HEK293 (cell line): ENCODE data around the gene STX18.

Experiments
- CTCF ChIA-PET: fragments of 350-600 bp; formaldehyde crosslinking; extraction: SDS; loops from one replicate; lab custom pipeline; 2021; ENCODE audit warnings: antibody characterized with exemption; lab: Yijun Ruan, JAX
- POLR2A ChIA-PET: fragments of 300-600 bp; formaldehyde crosslinking; extraction: SDS; loops from one replicate; lab custom pipeline; 2020; ENCODE audit warnings: antibody characterized with exemption, inconsistent platforms; lab: Yijun Ruan, JAX
- H3K27ac ChIP-seq: fragments of 200-500 bp; sonication (Bioruptor generic); 2 replicates; pipeline ENCODE4 v1.5.1; 2014; ENCODE audit warnings: low read depth, low read length, control low read depth, inconsistent platforms; ENCODE audit errors: extremely low read depth
- H3K36me3 ChIP-seq, 2 experiments: fragments of 200-500 bp in 1 of 2; sonication (Bioruptor generic) in 1 of 2; 1 replicate in 1 of 2; 2 replicates in 1 of 2; pipeline ENCODE4 v1.5.1; 2014 to 2017; ENCODE audit warnings: inconsistent platforms in 2 of 2, low read length in 2 of 2; ENCODE audit not compliant: control insufficient read depth in 2 of 2, insufficient read depth in 1 of 2
- H3K4me1 ChIP-seq: fragments of 200-500 bp; sonication (Bioruptor generic); 2 replicates; pipeline ENCODE4 v1.5.1; 2014; ENCODE audit warnings: mild to moderate bottlenecking, low read length, inconsistent platforms; ENCODE audit not compliant: control insufficient read depth, insufficient read depth
- H3K4me3 ChIP-seq: 2 replicates; pipeline ENCODE4 v1.5.1; 2011; ENCODE audit warnings: low read depth, mild to moderate bottlenecking, control low read depth, low read length, moderate library complexity
- H3K9me3 ChIP-seq: fragments of 200-500 bp; sonication (Bioruptor generic); 2 replicates; pipeline ENCODE4 v1.5.1; 2014; ENCODE audit warnings: low read depth, low read length, inconsistent platforms; ENCODE audit not compliant: control insufficient read depth, insufficient read depth
- GLI2 ChIP-seq: fragments of 450-650 bp; formaldehyde crosslinking; IDR thresholded peaks from 2 replicates; pipeline ENCODE4; 2017; ENCODE audit warnings: missing biosample characterization, missing genetic modification characterization, low read depth, borderline replicate concordance
- HOXD13 ChIP-seq: sonication (generic); formaldehyde crosslinking; IDR thresholded peaks from 2 replicates; pipeline ENCODE4 v1.8.0; 2022; ENCODE audit warnings: missing genetic modification reagents, borderline replicate concordance
- KLF16 ChIP-seq: fragments of 450-650 bp; formaldehyde crosslinking; IDR thresholded peaks from 2 replicates; pipeline ENCODE4 v1.5.1; 2017; ENCODE audit warnings: missing biosample characterization, missing genetic modification characterization
- SCRT1 ChIP-seq: fragments of 450-650 bp; formaldehyde crosslinking; IDR thresholded peaks from 2 replicates; pipeline ENCODE4 v1.5.1; 2016; ENCODE audit warnings: missing biosample characterization, missing genetic modification characterization, borderline replicate concordance
- ZBTB8A ChIP-seq: fragments of 450-650 bp; formaldehyde crosslinking; IDR thresholded peaks from 2 replicates; pipeline ENCODE4 v1.5.1; 2016; ENCODE audit warnings: missing biosample characterization, missing genetic modification characterization
- ZNF223 ChIP-seq: fragments of 450-650 bp; formaldehyde crosslinking; IDR thresholded peaks from 2 replicates; pipeline ENCODE4 v1.5.1; 2016; ENCODE audit warnings: missing biosample characterization, missing genetic modification characterization
- ZNF501 ChIP-seq: fragments of 450-650 bp; formaldehyde crosslinking; IDR thresholded peaks from 2 replicates; pipeline ENCODE4 v1.5.1; 2016; ENCODE audit warnings: missing biosample characterization, missing genetic modification characterization
- ZNF510 ChIP-seq: fragments of 450-650 bp; formaldehyde crosslinking; IDR thresholded peaks from 2 replicates; pipeline ENCODE4 v1.5.1; 2018; ENCODE audit warnings: mild to moderate bottlenecking, missing genetic modification characterization, missing biosample characterization; ENCODE audit not compliant: insufficient replicate concordance
- ZNF560 ChIP-seq: fragments of 450-650 bp; formaldehyde crosslinking; IDR thresholded peaks from 2 replicates; pipeline ENCODE4 v1.5.1; 2017; ENCODE audit warnings: missing biosample characterization, missing genetic modification characterization, borderline replicate concordance
- ZNF571 ChIP-seq: fragments of 450-650 bp; formaldehyde crosslinking; IDR thresholded peaks from 2 replicates; pipeline ENCODE4 v1.5.0; 2017; ENCODE audit warnings: missing biosample characterization, missing genetic modification characterization
- ZNF629 ChIP-seq: fragments of 450-650 bp; formaldehyde crosslinking; IDR thresholded peaks from 2 replicates; pipeline ENCODE4 v1.5.1; 2017; ENCODE audit warnings: missing biosample characterization, missing genetic modification characterization
- ZNF670 ChIP-seq: fragments of 450-650 bp; formaldehyde crosslinking; IDR thresholded peaks from 2 replicates; pipeline ENCODE4 v1.5.1; 2016; ENCODE audit warnings: missing biosample characterization, missing genetic modification characterization, low read depth
- TF ChIP-seq, protein P1 (sequence below): fragments of 450-650 bp; formaldehyde crosslinking; IDR thresholded peaks from 2 replicates; pipeline ENCODE4 v1.5.1; 2016; ENCODE audit warnings: missing biosample characterization, missing genetic modification characterization
- TF ChIP-seq, protein P2 (sequence below): fragments of 450-650 bp; formaldehyde crosslinking; IDR thresholded peaks from 2 replicates; pipeline ENCODE4 v1.5.1; 2016; ENCODE audit warnings: missing biosample characterization, missing genetic modification characterization
- TF ChIP-seq, protein P3 (sequence below): fragments of 450-650 bp; formaldehyde crosslinking; IDR thresholded peaks from 2 replicates; pipeline ENCODE4 v1.5.1; 2016; ENCODE audit warnings: missing biosample characterization, missing genetic modification characterization
- TF ChIP-seq, protein P4 (sequence below): fragments of 450-650 bp; formaldehyde crosslinking; IDR thresholded peaks from 2 replicates; pipeline ENCODE4 v1.5.1; 2016; ENCODE audit warnings: missing biosample characterization, missing genetic modification characterization

The STX18 gene

DNA sequence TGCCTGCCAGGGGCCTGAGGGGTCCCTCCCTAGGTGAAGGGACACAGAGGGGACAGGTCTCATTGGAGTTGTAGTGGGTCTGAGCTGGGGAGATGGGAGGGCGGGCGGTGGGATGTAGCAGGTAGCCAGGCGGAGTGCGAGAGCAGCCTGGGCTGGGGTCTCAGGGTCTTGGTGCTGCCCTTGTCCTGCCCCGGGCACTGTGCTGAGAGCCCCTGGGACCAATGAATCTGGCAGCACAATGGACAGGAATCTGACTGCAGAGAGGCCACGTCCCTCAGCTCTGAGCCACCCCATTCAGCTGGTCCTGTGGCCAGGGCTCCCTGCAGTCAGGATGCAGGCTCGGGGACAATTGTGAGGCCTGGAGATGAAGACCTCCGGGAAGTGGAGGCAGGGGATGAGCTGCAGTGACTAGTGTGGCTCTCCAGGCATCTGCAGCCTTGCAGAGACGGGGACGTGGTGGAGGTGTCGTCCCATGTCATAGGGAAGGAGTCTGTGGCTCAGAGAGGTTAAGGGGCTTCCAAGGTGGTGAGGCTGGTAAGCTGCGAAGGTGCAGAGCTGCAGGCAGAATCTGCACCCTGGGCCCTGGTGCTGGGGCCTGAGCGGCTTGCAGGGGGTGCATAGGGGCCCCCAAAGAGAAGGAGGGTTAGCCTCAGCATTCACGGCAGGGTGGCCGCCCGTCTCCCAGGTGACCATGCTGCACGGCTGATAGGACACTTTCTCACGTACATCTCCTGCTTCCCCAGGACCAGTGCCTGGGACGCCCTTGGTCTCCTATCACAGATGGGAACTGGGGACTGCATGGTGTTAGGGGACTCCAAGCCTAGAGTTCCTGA lies 134.3 kb downstream of the STX18 start (continued):
- TF ChIP-seq ZBTB8A (tag by site-specific recombination) (no peak), HOXD13 (CRISPR knock-in tag) (no peak), ZNF510 (tag by site-specific recombination) (no peak), ZNF501 (tag by site-specific recombination) (no peak), ZNF571 (tag by site-specific recombination) (no peak)
- TF ChIP-seq, protein P1, sequence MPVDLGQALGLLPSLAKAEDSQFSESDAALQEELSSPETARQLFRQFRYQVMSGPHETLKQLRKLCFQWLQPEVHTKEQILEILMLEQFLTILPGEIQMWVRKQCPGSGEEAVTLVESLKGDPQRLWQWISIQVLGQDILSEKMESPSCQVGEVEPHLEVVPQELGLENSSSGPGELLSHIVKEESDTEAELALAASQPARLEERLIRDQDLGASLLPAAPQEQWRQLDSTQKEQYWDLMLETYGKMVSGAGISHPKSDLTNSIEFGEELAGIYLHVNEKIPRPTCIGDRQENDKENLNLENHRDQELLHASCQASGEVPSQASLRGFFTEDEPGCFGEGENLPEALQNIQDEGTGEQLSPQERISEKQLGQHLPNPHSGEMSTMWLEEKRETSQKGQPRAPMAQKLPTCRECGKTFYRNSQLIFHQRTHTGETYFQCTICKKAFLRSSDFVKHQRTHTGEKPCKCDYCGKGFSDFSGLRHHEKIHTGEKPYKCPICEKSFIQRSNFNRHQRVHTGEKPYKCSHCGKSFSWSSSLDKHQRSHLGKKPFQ (tag by site-specific recombination), result no peak

DNA sequence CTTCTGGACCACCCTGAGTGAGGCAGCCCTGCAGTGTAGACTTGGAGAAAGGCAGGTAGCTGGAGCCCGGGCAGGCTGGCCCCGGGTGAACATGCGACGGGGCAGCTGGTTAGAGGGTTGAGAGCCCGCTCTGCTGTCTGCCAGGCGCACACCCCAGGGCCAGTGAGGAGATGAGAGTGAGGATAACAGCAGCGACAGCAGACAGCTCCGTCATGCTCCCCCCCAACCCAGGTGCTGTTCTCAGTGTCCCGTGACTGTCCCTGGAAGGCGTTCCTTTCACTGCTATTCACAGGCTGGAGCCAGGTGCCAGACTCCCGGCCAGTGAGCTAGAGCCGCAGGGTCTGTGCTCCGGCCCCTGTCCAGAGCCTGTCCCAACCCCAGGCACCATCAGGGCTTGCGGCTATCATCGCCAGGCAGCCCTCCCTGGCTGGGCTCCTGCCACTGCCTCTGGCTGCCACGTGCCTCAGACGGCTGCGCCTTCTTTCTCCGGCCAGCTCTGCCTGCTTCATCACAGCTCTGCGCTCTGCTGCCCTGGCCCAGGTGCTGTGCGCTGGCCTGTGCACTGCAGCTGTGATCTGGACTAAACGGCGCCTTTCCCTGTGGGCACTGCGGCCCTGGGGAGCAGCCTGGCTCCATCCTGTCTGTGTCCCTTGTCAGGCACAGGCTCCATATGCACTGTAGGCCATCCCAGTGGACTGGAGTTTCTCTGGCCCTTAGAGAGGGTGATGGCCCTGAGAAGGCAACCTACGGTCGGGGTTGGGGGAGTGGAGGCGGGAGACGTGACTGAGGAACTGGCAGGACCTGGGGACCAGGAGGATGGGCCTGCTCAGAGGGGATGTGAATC lies 135.2 kb downstream of the STX18 start:
- CTCF ChIA-PET, result no interaction called here
- TF ChIP-seq ZNF223 (tag by site-specific recombination) (no peak), ZNF629 (tag by site-specific recombination) (no peak), GLI2 (tag by site-specific recombination) (no peak), SCRT1 (tag by site-specific recombination) (no peak), ZNF670 (tag by site-specific recombination) (no peak), KLF16 (tag by site-specific recombination) (no peak), ZNF560 (tag by site-specific recombination) (no peak)
- TF ChIP-seq, protein P2, sequence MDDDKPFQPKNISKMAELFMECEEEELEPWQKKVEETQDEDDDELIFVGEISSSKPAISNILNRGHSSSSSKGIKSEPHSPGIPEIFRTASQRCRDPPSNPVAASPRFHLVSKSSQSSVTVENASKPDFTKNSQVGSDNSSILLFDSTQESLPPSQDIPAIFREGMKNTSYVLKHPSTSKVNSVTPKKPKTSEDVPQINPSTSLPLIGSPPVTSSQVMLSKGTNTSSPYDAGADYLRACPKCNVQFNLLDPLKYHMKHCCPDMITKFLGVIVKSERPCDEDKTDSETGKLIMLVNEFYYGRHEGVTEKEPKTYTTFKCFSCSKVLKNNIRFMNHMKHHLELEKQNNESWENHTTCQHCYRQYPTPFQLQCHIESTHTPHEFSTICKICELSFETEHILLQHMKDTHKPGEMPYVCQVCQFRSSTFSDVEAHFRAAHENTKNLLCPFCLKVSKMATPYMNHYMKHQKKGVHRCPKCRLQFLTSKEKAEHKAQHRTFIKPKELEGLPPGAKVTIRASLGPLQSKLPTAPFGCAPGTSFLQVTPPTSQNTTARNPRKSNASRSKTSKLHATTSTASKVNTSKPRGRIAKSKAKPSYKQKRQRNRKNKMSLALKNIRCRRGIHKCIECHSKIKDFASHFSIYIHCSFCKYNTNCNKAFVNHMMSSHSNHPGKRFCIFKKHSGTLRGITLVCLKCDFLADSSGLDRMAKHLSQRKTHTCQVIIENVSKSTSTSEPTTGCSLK, result no peak
- TF ChIP-seq, protein P3, sequence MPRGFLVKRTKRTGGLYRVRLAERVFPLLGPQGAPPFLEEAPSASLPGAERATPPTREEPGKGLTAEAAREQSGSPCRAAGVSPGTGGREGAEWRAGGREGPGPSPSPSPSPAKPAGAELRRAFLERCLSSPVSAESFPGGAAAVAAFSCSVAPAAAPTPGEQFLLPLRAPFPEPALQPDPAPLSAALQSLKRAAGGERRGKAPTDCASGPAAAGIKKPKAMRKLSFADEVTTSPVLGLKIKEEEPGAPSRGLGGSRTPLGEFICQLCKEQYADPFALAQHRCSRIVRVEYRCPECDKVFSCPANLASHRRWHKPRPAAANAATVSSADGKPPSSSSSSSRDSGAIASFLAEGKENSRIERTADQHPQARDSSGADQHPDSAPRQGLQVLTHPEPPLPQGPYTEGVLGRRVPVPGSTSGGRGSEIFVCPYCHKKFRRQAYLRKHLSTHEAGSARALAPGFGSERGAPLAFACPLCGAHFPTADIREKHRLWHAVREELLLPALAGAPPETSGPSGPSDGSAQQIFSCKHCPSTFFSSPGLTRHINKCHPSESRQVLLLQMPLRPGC (tag by site-specific recombination), result no peak
- TF ChIP-seq, protein P4, sequence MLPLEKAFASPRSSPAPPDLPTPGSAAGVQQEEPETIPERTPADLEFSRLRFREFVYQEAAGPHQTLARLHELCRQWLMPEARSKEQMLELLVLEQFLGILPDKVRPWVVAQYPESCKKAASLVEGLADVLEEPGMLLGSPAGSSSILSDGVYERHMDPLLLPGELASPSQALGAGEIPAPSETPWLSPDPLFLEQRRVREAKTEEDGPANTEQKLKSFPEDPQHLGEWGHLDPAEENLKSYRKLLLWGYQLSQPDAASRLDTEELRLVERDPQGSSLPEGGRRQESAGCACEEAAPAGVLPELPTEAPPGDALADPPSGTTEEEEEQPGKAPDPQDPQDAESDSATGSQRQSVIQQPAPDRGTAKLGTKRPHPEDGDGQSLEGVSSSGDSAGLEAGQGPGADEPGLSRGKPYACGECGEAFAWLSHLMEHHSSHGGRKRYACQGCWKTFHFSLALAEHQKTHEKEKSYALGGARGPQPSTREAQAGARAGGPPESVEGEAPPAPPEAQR (tag by site-specific recombination), result no peak
- POLR2A ChIA-PET, result no interaction called here
- Histone ChIP-seq H3K9me3 (no peaks in the 10 kb centered on the region), H3K36me3 (no peaks in the 10 kb centered on the region), H3K4me1 (no peaks in the 10 kb centered on the region), H3K27ac (no peak overlapping the region), H3K4me3 (no peak overlapping the region)
